ENCODE measurements around the gene PRDM16.

GRCh38 chr1:3211582-3212375 lies 142.8 kb downstream of the PRDM16 start:
- no peak for TF ChIP-seq YY1 (IDR thresholded peaks at IDR 0.05; ENCODE audit: insufficient read depth, insufficient read length)
- no peak for TF ChIP-seq ZNF274 (IDR thresholded peaks at IDR 0.05; ENCODE audit: low read depth, low read length)
- TF ChIP-seq SUZ12 (IDR thresholded peaks at IDR 0.05; ENCODE audit: extremely low read depth, insufficient read depth, insufficient read length) = no peak
